SK-N-SH (cell line): ENCODE results near the gene SLC22A4. TPM values are rescaled to one million over a fixed set of nuclear protein-coding genes. Genes with fewer than 3 reads are reported as not detected.

Source experiments
- CTCF ChIA-PET: fragments of 300-600, 350-600 bp; formaldehyde crosslinking; extraction: SDS; loops from one replicate; lab custom pipeline; 2021; lab: Yijun Ruan, JAX
- POLR2A ChIA-PET: fragments of 350-600 bp; sonication (Branson Sonifier 250); formaldehyde crosslinking; extraction: SDS; loops from one replicate; lab custom pipeline; 2020; ENCODE audit warnings: antibody characterized with exemption, inconsistent platforms; lab: Yijun Ruan, JAX
- DNase-seq: peaks from one replicate; pipeline ENCODE4 v3.0.0; 2012
- H2AFZ ChIP-seq: fragments of 200-600 bp; sonication (generic); 2 replicates; pipeline ENCODE4 v1.8.1; 2016; ENCODE audit warnings: antibody characterized with exemption, mild to moderate bottlenecking, low read depth
- H3F3A ChIP-seq: fragments of 200-600 bp; sonication (generic); replicated peaks from 2 replicates; pipeline ENCODE3; 2016; ENCODE audit warnings: antibody characterized with exemption, mild to moderate bottlenecking; ENCODE audit not compliant: insufficient read depth
- H3K27ac ChIP-seq, 2 experiments: fragments of 200-500 bp in 1 of 2; fragments of 200-600 bp in 1 of 2; sonication (Bioruptor generic) in 1 of 2; sonication (generic), shearing (Covaris generic) in 1 of 2; 2 replicates each; pipeline versions ENCODE4 v1.5.1 to v1.6.1; 2014 to 2016; ENCODE audit warnings: low read depth in 2 of 2, inconsistent platforms in 1 of 2, low read length in 1 of 2, mild to moderate bottlenecking in 1 of 2, mixed read lengths in 1 of 2
- H3K27me3 ChIP-seq: fragments of 200-600 bp; sonication (generic), shearing (Covaris generic); 2 replicates; pipeline ENCODE4 v1.6.1; 2016; ENCODE audit warnings: mixed run types; ENCODE audit not compliant: insufficient read depth
- H3K36me3 ChIP-seq, 2 experiments: fragments of 200-500 bp in 1 of 2; fragments of 200-600 bp in 1 of 2; sonication (Bioruptor generic) in 1 of 2; sonication (generic) in 1 of 2; replicated peaks in 1 of 2; 2 replicates each; pipeline versions ENCODE3 to v1.5.1; 2014 to 2016; ENCODE audit warnings: low read length in 1 of 2, mild to moderate bottlenecking in 1 of 2; ENCODE audit not compliant: insufficient read depth in 2 of 2, control insufficient read depth in 1 of 2
- H3K4me1 ChIP-seq, 2 experiments: fragments of 200-500 bp in 1 of 2; fragments of 200-600 bp in 1 of 2; sonication (Bioruptor generic) in 1 of 2; sonication (generic), shearing (Covaris generic) in 1 of 2; 2 replicates each; pipeline versions ENCODE4 v1.5.1 to v1.6.1; 2014 to 2016; ENCODE audit warnings: low read depth in 1 of 2, low read length in 1 of 2, mixed run types in 1 of 2; ENCODE audit not compliant: insufficient read depth in 2 of 2, control insufficient read depth in 1 of 2
- H3K4me2 ChIP-seq: fragments of 200-600 bp; sonication (generic), shearing (Covaris generic); 2 replicates; pipeline ENCODE4 v1.6.1; 2017; ENCODE audit warnings: mixed run types
- H3K4me3 ChIP-seq, 2 experiments: fragments of 200-500 bp in 1 of 2; fragments of 200-600 bp in 1 of 2; sonication (Bioruptor generic) in 1 of 2; sonication (generic), shearing (Covaris generic) in 1 of 2; 2 replicates each; pipeline versions ENCODE4 v1.5.1 to v1.8.1; 2014 to 2016; ENCODE audit warnings: low read depth in 2 of 2, inconsistent platforms in 1 of 2, low read length in 1 of 2, mild to moderate bottlenecking in 1 of 2, mixed read lengths in 1 of 2, moderate library complexity in 1 of 2
- H3K79me2 ChIP-seq: fragments of 200-600 bp; sonication (generic); 2 replicates; pipeline ENCODE4 v1.8.1; 2017; ENCODE audit warnings: mild to moderate bottlenecking; ENCODE audit not compliant: insufficient read depth
- H3K9ac ChIP-seq: fragments of 200-600 bp; sonication (generic); 2 replicates; pipeline ENCODE4 v1.6.1; 2017; ENCODE audit warnings: mixed run types
- H3K9me2 ChIP-seq: fragments of 200-600 bp; sonication (generic); 2 replicates; pipeline ENCODE4 v1.6.1; 2017; ENCODE audit warnings: mixed run types
- H3K9me3 ChIP-seq: fragments of 200-600 bp; sonication (generic); 2 replicates; pipeline ENCODE4 v1.6.1; 2017; ENCODE audit warnings: mixed run types, mild to moderate bottlenecking, moderate library complexity
- H4K20me1 ChIP-seq: fragments of 200-600 bp; sonication (generic); 2 replicates; pipeline ENCODE4 v1.6.1; 2017; ENCODE audit warnings: mild to moderate bottlenecking, mixed run types; ENCODE audit not compliant: insufficient read depth
- CHD2 ChIP-seq: fragments of 150-350 bp; IDR thresholded peaks from 2 replicates; pipeline ENCODE4 v1.6.1; 2018; ENCODE audit warnings: low read length; ENCODE audit not compliant: partially characterized antibody
- GABPA ChIP-seq: IDR thresholded peaks from 2 replicates; pipeline ENCODE4 v1.4.0; 2012; ENCODE audit warnings: low read depth, mild to moderate bottlenecking
- RAD21 ChIP-seq: IDR thresholded peaks from 2 replicates; pipeline ENCODE4 v1.6.1; 2012; ENCODE audit warnings: mild to moderate bottlenecking, low read length
- RXRA ChIP-seq: IDR thresholded peaks from 2 replicates; pipeline ENCODE4 v1.4.0; 2012; ENCODE audit warnings: low read depth, mild to moderate bottlenecking, borderline replicate concordance
- SIN3A ChIP-seq: IDR thresholded peaks from 2 replicates; pipeline ENCODE4 v1.6.1; 2012; ENCODE audit warnings: low read depth, mild to moderate bottlenecking, low read length, moderate library complexity, borderline replicate concordance
- WGBS: methylation state at CpG from one replicate; pipeline ENCODE4 v1.1.6; 2017; ENCODE audit warnings: low lambda C conversion rate; 5-methylcytosine and 5-hydroxymethylcytosine counted together
- polyA plus RNA-seq, 3 experiments: library from polyadenylated mRNA; depleted of rRNA; stranded (reverse); fragments of >200 nt; gene quantifications; 2 replicates each; pipeline ENCODE4 v1.2.3, GENCODE V29; 2012
- TF ChIP-seq, protein P1 (sequence below): IDR thresholded peaks from 2 replicates; pipeline ENCODE4; 2012
- TF ChIP-seq, protein P2 (sequence below): fragments of 150-350 bp; IDR thresholded peaks from 2 replicates; pipeline ENCODE4 v1.6.1; 2016; ENCODE audit warnings: mild to moderate bottlenecking, low read depth, low read length
- TF ChIP-seq, protein P3 (sequence below): IDR thresholded peaks from 2 replicates; pipeline ENCODE4 v1.4.0; 2012; ENCODE audit warnings: low read depth
- TF ChIP-seq, protein P4 (sequence below): IDR thresholded peaks from 2 replicates; pipeline ENCODE4 v1.4.0; 2012; ENCODE audit warnings: low read depth, borderline replicate concordance
- TF ChIP-seq, protein P5 (sequence below): fragments of 150-350 bp; IDR thresholded peaks from 2 replicates; pipeline ENCODE4 v1.6.1; 2017; ENCODE audit warnings: antibody characterized with exemption, low read length, low read depth, borderline replicate concordance

The SLC22A4 gene
- polyA plus RNA-seq, 1 of the 3 experiments (the other 2 are of a cell fraction): 3.3 TPM

DNA sequence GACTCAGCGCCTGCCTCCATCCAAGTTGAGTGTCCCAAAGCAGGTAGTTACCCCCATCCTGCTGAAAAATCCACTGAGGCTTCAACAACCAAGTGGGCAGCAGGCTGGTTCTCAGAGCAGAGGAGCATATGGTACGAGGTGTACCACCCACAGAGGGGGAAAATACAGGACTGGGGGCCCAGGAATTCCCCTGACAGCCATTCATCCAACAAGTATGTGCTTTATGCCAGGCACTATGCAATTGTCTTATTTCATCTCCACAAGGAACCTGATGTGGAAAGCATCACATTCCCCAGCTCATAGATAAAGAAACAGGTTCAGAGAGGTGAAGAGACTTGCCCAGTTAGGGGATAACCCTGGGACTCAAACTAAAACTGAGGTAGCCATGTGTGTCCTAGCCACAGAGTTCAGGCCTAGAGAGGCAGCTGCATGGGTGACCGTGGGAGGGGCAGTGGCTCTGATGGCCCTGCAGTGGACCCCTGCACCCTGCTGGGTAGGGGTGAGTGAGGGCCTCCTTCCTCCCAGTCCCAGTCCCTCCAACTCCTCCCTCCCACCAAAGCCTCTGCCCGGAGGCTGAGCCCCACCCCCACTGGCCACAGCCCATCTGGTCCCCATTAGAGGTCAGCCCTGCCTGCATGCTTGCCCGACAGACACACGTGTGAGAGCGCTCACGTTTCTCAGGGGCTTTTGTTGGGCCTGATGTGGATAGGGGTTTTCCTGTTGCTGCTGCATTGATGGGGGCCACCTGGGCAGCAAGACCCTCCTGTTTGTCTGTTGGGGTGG is 25.2 kb upstream of the SLC22A4 start (continued):
- TF ChIP-seq, protein P1, sequence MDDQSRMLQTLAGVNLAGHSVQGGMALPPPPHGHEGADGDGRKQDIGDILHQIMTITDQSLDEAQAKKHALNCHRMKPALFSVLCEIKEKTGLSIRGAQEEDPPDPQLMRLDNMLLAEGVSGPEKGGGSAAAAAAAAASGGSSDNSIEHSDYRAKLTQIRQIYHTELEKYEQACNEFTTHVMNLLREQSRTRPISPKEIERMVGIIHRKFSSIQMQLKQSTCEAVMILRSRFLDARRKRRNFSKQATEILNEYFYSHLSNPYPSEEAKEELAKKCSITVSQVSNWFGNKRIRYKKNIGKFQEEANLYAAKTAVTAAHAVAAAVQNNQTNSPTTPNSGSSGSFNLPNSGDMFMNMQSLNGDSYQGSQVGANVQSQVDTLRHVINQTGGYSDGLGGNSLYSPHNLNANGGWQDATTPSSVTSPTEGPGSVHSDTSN: peak; percentile 47; the same call in 1 of the 2 replicates
- TF ChIP-seq, all 33 proteins: peak for 13

DNA sequence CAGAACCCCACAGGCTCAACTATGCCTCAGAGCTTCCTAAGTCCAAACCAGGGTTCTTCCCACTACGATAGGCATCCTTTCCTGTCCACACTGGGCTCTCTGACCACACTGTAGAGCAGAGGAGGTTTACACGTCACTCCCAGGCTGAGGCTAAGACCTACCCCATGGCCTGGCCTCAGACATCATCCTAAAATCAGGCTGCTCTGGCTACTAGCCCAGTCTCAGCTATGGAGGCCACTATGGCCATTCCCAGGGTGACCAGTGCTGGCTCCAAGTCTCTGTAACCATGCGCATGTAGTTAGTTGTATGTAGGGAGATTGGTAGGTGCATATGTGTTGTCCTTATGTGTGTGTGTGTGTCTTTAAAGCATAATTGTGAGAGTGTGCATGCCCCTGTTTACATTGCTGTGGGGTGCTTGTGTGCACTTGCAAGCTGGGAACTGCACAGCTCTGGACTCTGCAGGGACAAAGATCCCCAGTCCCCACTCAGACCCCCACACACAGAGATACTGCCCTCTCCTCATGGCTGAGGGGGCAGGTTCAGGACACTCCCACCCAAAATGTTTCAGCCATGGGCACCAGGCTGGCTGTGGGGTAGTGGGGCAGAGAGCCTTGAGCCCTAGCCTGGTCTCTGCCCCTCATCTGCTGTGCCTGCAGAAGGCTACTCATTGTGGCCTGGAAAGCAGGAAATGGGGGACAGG is 24.4 kb upstream of the SLC22A4 start:
- 89% methylated on average over 3 of the region's 3 CpGs for WGBS
- Histone ChIP-seq H3K27me3 (no peaks in the 10 kb centered on the region), H3K4me3 (no peak overlapping the region), H3K9me3 (no peaks in the 10 kb centered on the region), H3K9me2 (no peaks in the 10 kb centered on the region), H3K27ac (peak overlapping the region; percentile 66 to 91), H3K4me1 (peaks cover 32 to 56% of the 10 kb centered on the region in 2 experiments), H3K36me3 (peaks cover 6 to 29% of the 10 kb centered on the region in 2 experiments), H3K9ac (0 out of 2 replicates have a peak overlapping the region, but pooled peaks have one; percentile 20), H3F3A (peaks cover 8% of the 10 kb centered on the region), H3K4me2 (0 out of 2 replicates have a peak overlapping the region, but pooled peaks have one; percentile 42), H4K20me1 (no peaks in the 10 kb centered on the region), H3K79me2 (no peaks in the 10 kb centered on the region), H2AFZ (no peak overlapping the region)
- no peak for TF ChIP-seq SIN3A
- no peak for TF ChIP-seq GABPA
- TF ChIP-seq, protein P2, sequence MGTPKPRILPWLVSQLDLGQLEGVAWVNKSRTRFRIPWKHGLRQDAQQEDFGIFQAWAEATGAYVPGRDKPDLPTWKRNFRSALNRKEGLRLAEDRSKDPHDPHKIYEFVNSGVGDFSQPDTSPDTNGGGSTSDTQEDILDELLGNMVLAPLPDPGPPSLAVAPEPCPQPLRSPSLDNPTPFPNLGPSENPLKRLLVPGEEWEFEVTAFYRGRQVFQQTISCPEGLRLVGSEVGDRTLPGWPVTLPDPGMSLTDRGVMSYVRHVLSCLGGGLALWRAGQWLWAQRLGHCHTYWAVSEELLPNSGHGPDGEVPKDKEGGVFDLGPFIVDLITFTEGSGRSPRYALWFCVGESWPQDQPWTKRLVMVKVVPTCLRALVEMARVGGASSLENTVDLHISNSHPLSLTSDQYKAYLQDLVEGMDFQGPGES: no peak
- no peak for TF ChIP-seq CHD2
- TF ChIP-seq, protein P3, sequence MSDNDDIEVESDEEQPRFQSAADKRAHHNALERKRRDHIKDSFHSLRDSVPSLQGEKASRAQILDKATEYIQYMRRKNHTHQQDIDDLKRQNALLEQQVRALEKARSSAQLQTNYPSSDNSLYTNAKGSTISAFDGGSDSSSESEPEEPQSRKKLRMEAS: no peak
- TF ChIP-seq, protein P1: no peak
- no peak for TF ChIP-seq RAD21
- TF ChIP-seq, protein P4, sequence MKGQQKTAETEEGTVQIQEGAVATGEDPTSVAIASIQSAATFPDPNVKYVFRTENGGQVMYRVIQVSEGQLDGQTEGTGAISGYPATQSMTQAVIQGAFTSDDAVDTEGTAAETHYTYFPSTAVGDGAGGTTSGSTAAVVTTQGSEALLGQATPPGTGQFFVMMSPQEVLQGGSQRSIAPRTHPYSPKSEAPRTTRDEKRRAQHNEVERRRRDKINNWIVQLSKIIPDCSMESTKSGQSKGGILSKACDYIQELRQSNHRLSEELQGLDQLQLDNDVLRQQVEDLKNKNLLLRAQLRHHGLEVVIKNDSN: no peak
- TF ChIP-seq, protein P5, sequence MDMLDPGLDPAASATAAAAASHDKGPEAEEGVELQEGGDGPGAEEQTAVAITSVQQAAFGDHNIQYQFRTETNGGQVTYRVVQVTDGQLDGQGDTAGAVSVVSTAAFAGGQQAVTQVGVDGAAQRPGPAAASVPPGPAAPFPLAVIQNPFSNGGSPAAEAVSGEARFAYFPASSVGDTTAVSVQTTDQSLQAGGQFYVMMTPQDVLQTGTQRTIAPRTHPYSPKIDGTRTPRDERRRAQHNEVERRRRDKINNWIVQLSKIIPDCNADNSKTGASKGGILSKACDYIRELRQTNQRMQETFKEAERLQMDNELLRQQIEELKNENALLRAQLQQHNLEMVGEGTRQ: no peak
- no peak for TF ChIP-seq RXRA
- CTCF ChIA-PET: interaction anchor here (0.8 to 3.3 kb wide), 4 partner anchors 10 to 141 kb away, joined by 3 to 16 read pairs (median 5); no protein-coding TSS in a partner anchor
- no peak for DNase-seq
- POLR2A ChIA-PET: interaction anchor here (1.0 to 1.8 kb wide), 2 partner anchors 11 to 24 kb away, joined by 3 to 10 read pairs; partner anchors contain the start of gene SLC22A4
